Glomerular visceral epithelial cell (primary cell): ENCODE measurements around the gene RSRP1.

Experiments used
- DNase-seq: peaks from one replicate; pipeline ENCODE4 v3.0.0-alpha.2; 2016; ENCODE audit errors: extremely low spot score

Gene RSRP1

GRCh38 chr1:25194054-25194453 is 53.2 kb downstream of the RSRP1 start:
- DNase-seq = no peak

- DNase-seq = no peak
These were observed 54.0 kb downstream of the RSRP1 start for GRCh38 chr1:25193229-25193628.
